B cell (primary cell): Measurements from ENCODE around the gene N4BP2L2. TPM values are rescaled to one million over a fixed set of nuclear protein-coding genes. Genes with fewer than 3 reads are reported as not detected.

Experiments
- ATAC-seq: fragments of 200-7000 bp; cut with Tn5 transposase; one replicate; pipeline ENCODE4 v1.10.0; 2021; ENCODE audit warnings: low read depth, mild to moderate bottlenecking, moderate number of reproducible peaks, moderate library complexity
- CTCF ChIA-PET: fragments of 350-600 bp; sonication (Branson Sonifier 250); formaldehyde crosslinking; loops from one replicate; lab custom pipeline; 2021; ENCODE audit warnings: antibody characterized with exemption, inconsistent platforms; lab: Charles Lee
- POLR2A ChIA-PET: fragments of 350-600 bp; sonication (Branson Sonifier 250); formaldehyde crosslinking; loops from one replicate; lab custom pipeline; 2021; ENCODE audit warnings: antibody characterized with exemption; lab: Charles Lee
- DNase-seq: peaks from one replicate; pipeline ENCODE4 v3.0.0; 2013
- H2AFZ ChIP-seq: 2 replicates; pipeline ENCODE4 v1.6.1; 2012; ENCODE audit warnings: mild to moderate bottlenecking, low read depth, low read length; ENCODE audit not compliant: insufficient read depth, poor library complexity, severe bottlenecking
- H3K27ac ChIP-seq, 2 donors: 1 replicate in 1 of 2; 2 replicates in 1 of 2; pipeline ENCODE4 v1.5.1; 2012 to 2013; ENCODE audit warnings: low read length in 2 of 2, mild to moderate bottlenecking in 2 of 2, moderate library complexity in 1 of 2
- H3K27me3 ChIP-seq, 4 experiments: fragments of 200-600 bp in 1 of 4; sonication (generic) in 1 of 4; replicated peaks in 1 of 4; 1 replicate in 2 of 4; 2 replicates in 2 of 4; pipeline versions ENCODE4 v1.6.1 to v1.7.0; 2013 to 2016; ENCODE audit warnings: low read length in 3 of 4, mild to moderate bottlenecking in 2 of 4, mixed read lengths in 1 of 4, moderate library complexity in 1 of 4; ENCODE audit not compliant: insufficient read depth in 4 of 4, control insufficient read depth in 3 of 4; ENCODE audit errors: control extremely low read depth in 1 of 4
- H3K36me3 ChIP-seq, 2 experiments: replicated peaks in 1 of 2; 1 replicate in 1 of 2; 2 replicates in 1 of 2; pipeline versions ENCODE4 v1.6.1 to v1.7.1; 2013; ENCODE audit warnings: low read length in 1 of 2; ENCODE audit not compliant: insufficient read depth in 2 of 2, control insufficient read depth in 1 of 2; ENCODE audit errors: control extremely low read depth in 1 of 2, extremely low read depth in 1 of 2
- H3K4me1 ChIP-seq, 2 donors: fragments of 200-600 bp in 1 of 2; sonication (generic) in 1 of 2; 1 replicate in 1 of 2; 2 replicates in 1 of 2; pipeline versions ENCODE4 v1.5.1 to v1.6.1; 2013 to 2017; ENCODE audit warnings: low read length in 2 of 2; ENCODE audit not compliant: control insufficient read depth in 2 of 2, insufficient read depth in 2 of 2
- H3K4me2 ChIP-seq: replicated peaks from 2 replicates; pipeline ENCODE3; 2012; ENCODE audit warnings: mild to moderate bottlenecking, low read depth, low read length; ENCODE audit not compliant: poor library complexity, severe bottlenecking
- H3K4me3 ChIP-seq, 5 experiments: fragments of 200-600 bp in 1 of 5; sonication (generic) in 1 of 5; 1 replicate in 3 of 5; 2 replicates in 2 of 5; pipeline versions ENCODE4 v1.5.1 to v1.7.0; 2011 to 2016; ENCODE audit warnings: low read length in 4 of 5, mild to moderate bottlenecking in 4 of 5, low read depth in 2 of 5, control low read depth in 1 of 5, moderate library complexity in 1 of 5; ENCODE audit not compliant: insufficient read depth in 1 of 5; ENCODE audit errors: control extremely low read depth in 1 of 5, extremely low read depth in 1 of 5
- H3K79me2 ChIP-seq: fragments of 200-600 bp; sonication (generic); one replicate; pipeline ENCODE4 v1.6.0; 2016; ENCODE audit warnings: low read length; ENCODE audit not compliant: control insufficient read depth, insufficient read depth
- H3K9ac ChIP-seq: fragments of 200-600 bp; sonication (generic); 2 replicates; pipeline ENCODE4 v1.6.1; 2017; ENCODE audit warnings: mild to moderate bottlenecking, low read length, moderate library complexity
- H3K9me3 ChIP-seq, 3 donors: one replicate each; pipeline versions ENCODE4 v1.6.1 to v1.7.1; 2013; ENCODE audit warnings: low read length in 2 of 3; ENCODE audit not compliant: control insufficient read depth in 2 of 3, insufficient read depth in 1 of 3; ENCODE audit errors: control extremely low read depth in 1 of 3
- H4K20me1 ChIP-seq: 2 replicates; pipeline ENCODE4 v1.6.0; 2012; ENCODE audit warnings: mild to moderate bottlenecking, low read length; ENCODE audit not compliant: insufficient read depth, control insufficient read depth, poor library complexity, severe bottlenecking
- H3K27ac Mint-ChIP-seq: one replicate; pipeline ENCODE4 v1.8.0; 2021; ENCODE audit warnings: mixed read lengths
- H3K27me3 Mint-ChIP-seq: one replicate; pipeline ENCODE4 v1.8.0; 2021; ENCODE audit warnings: mixed read lengths
- H3K4me1 Mint-ChIP-seq: one replicate; pipeline ENCODE4 v1.8.0; 2021; ENCODE audit warnings: mixed read lengths
- H3K4me3 Mint-ChIP-seq: one replicate; pipeline ENCODE4 v1.8.0; 2021; ENCODE audit warnings: mixed read lengths
- H3K9me3 Mint-ChIP-seq: one replicate; pipeline ENCODE4 v1.8.0; 2022; ENCODE audit warnings: mixed read lengths; ENCODE audit not compliant: insufficient read depth
- CTCF ChIP-seq: fragments of 200-600 bp; IDR thresholded peaks from one replicate; pipeline ENCODE4 v1.8.0; 2022; ENCODE audit warnings: antibody characterized with exemption, mild to moderate bottlenecking
- EZH2 ChIP-seq: IDR thresholded peaks from 2 replicates; pipeline ENCODE4 v1.6.1; 2012; ENCODE audit warnings: borderline replicate concordance, low read depth, mild to moderate bottlenecking, moderate library complexity, low read length; ENCODE audit not compliant: insufficient read depth, poor library complexity, severe bottlenecking
- WGBS: methylation state at CpG from one replicate; pipeline ENCODE4 v1.1.5; 2013; ENCODE audit warnings: missing lambda C conversion rate; ENCODE audit not compliant: insufficient coverage; 5-methylcytosine and 5-hydroxymethylcytosine counted together
- intact Hi-C: fragments of 100-400 bp; cut with micrococcal nuclease; formaldehyde crosslinking; loops from one replicate; pipeline ENCODE4 v1.10.0; 2022
- polyA plus RNA-seq: library from polyadenylated mRNA; depleted of rRNA; stranded (reverse); fragments of >200 nt; gene quantifications from 2 replicates; pipeline ENCODE4 v1.2.3, GENCODE V29; 2012
- total RNA-seq, 2 donors: library from RNA; stranded (reverse); fragments of 120-200 nt in 1 of 2; gene quantifications; 1 replicate in 1 of 2; 2 replicates in 1 of 2; pipeline versions ENCODE4 v1.2.3 to v1.2.4, GENCODE V29; 2013 to 2022

N4BP2L2 gene
- total and polyA plus RNA-seq, 2 donors (not counting 1 experiment from before 2014, with no cell fraction given): 63.9 to 239 TPM

DNA sequence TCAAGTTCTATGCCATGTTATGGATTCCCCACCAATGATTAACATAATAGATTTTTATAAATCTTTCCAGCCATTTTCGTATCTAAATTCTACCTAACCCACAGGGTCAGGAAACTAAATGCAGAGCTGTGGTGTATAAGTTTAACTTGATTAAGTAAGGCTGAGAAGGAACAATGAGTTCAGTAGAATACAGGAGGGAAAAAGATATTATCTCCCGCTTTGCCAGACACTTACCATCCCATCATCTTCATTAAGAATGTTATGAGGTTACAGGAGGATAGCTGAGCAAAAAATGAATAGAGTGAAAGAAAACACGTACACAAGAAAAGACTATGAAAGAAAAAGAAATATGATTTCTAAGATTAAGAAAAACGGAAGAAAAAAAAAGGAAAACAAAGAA is 27.1 kb downstream of the N4BP2L2 start:
- no peaks in the 10 kb centered on the region for H3K27me3 Mint-ChIP-seq

DNA sequence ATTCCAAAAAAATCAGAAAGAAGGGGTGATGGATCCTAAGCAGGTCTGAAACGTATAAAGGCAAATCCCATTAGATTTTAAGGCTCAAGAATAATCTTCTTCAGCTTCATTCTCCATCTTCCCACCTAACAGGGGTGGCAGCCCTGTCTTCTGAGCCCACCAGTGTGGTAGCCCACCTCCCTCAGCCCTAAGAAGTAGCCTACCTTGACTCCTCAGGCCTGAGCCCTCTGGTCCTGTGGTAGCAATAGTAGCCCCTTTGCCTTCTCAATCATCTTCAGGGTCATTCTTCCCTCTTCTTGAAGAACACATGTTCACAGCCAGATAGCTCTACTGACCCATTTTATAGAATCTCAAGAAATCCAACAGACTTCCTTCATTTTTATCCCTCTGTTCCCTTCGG is 33.7 kb downstream of the N4BP2L2 start:
- Histone ChIP-seq H3K4me1 (no peaks in the 10 kb centered on the region), H3K9ac (no peak overlapping the region), H3K4me3 (no peak overlapping the region), H4K20me1 (no peaks in the 10 kb centered on the region), H2AFZ (no peak overlapping the region), H3K9me3 (no peaks in the 10 kb centered on the region), H3K27me3 (no peaks in the 10 kb centered on the region), H3K36me3 (no peaks in the 10 kb centered on the region), H3K4me2 (no peak overlapping the region), H3K27ac (no peak overlapping the region), H3K79me2 (no peaks in the 10 kb centered on the region)
- no peak overlapping the region for H3K27ac Mint-ChIP-seq
- no peak overlapping the region for H3K4me3 Mint-ChIP-seq
- no peaks in the 10 kb centered on the region for H3K4me1 Mint-ChIP-seq
- ChIA-PET POLR2A (no interaction called here), CTCF (no interaction called here)
- TF ChIP-seq EZH2 (no peak), CTCF (no peak)
- 100% methylated on average over 2 of the region's 2 CpGs for WGBS
- H3K9me3 Mint-ChIP-seq: no peaks in the 10 kb centered on the region
- ATAC-seq: no peak
- no peak for DNase-seq
- no peaks in the 10 kb centered on the region for H3K27me3 Mint-ChIP-seq
- intact Hi-C loops: no loop called here

More for the DNA sequence above, 27.1 kb downstream of the N4BP2L2 start:
- H3K27ac Mint-ChIP-seq: no peak overlapping the region
- no peak for ATAC-seq
- Histone ChIP-seq H2AFZ (no peak overlapping the region), H3K9ac (no peak overlapping the region), H3K27me3 (no peaks in the 10 kb centered on the region), H3K4me2 (no peak overlapping the region), H3K36me3 (peaks cover 6 to 7% of the 10 kb centered on the region in 2 experiments), H3K4me1 (no peaks in the 10 kb centered on the region), H3K79me2 (no peaks in the 10 kb centered on the region), H3K27ac (no peak overlapping the region), H3K4me3 (no peak overlapping the region), H3K9me3 (no peaks in the 10 kb centered on the region), H4K20me1 (no peaks in the 10 kb centered on the region)
- H3K9me3 Mint-ChIP-seq: no peaks in the 10 kb centered on the region
- CTCF ChIA-PET: no interaction called here
- no peak for TF ChIP-seq EZH2
- TF ChIP-seq CTCF: no peak
- POLR2A ChIA-PET: no interaction called here
- WGBS: no CpG with 5 or more reads among the region's 4 CpGs
- H3K4me1 Mint-ChIP-seq: no peaks in the 10 kb centered on the region
- H3K4me3 Mint-ChIP-seq: no peak overlapping the region
- no peak for DNase-seq
- intact Hi-C loops: no loop called here
